WTC11 (cell line): ENCODE results near the gene IL17RA. TPM values are rescaled to one million over a fixed set of nuclear protein-coding genes. Genes with fewer than 3 reads are reported as not detected.

Source experiments
- ATAC-seq: fragments of 200-7000 bp; cut with Tn5 transposase; 2 replicates; pipeline ENCODE4 v1.10.0; 2021; ENCODE audit warnings: mild to moderate bottlenecking, moderate library complexity
- CTCF ChIA-PET: fragments of 300-600 bp; sonication (Branson Sonifier 250); formaldehyde crosslinking; loops from one replicate; lab custom pipeline; 2021; ENCODE audit warnings: antibody characterized with exemption; lab: Charles Lee
- POLR2A ChIA-PET: fragments of 350-600 bp; sonication (Branson Sonifier 250); formaldehyde crosslinking; loops from one replicate; lab custom pipeline; 2021; ENCODE audit warnings: antibody characterized with exemption; lab: Charles Lee
- DNase-seq: peaks from one replicate; pipeline ENCODE4 v3.0.0; 2021; ENCODE audit warnings: low spot score
- H3K27ac Mint-ChIP-seq: 2 replicates; pipeline ENCODE4 v1.8.0; 2021; ENCODE audit warnings: mixed read lengths
- H3K27me3 Mint-ChIP-seq: 2 replicates; pipeline ENCODE4 v1.8.0; 2021; ENCODE audit warnings: low read depth, mild to moderate bottlenecking, moderate library complexity, mixed read lengths
- H3K36me3 Mint-ChIP-seq: 2 replicates; pipeline ENCODE4 v1.8.0; 2021; ENCODE audit warnings: mixed read lengths
- H3K4me1 Mint-ChIP-seq: 2 replicates; pipeline ENCODE4 v1.8.0; 2022; ENCODE audit warnings: mixed read lengths
- H3K4me3 Mint-ChIP-seq: 2 replicates; pipeline ENCODE4 v1.8.0; 2021; ENCODE audit warnings: mild to moderate bottlenecking, moderate library complexity, mixed read lengths
- H3K9me3 Mint-ChIP-seq: 2 replicates; pipeline ENCODE4 v1.8.0; 2021; ENCODE audit warnings: mixed read lengths
- AR ChIP-seq: fragments of 250-450 bp; sonication (Bioruptor Pico); IDR thresholded peaks from 2 replicates; pipeline ENCODE4 v1.9.0; 2021; ENCODE audit warnings: mild to moderate bottlenecking
- CREM ChIP-seq: sonication (generic); formaldehyde crosslinking; IDR thresholded peaks from 2 replicates; pipeline ENCODE4 v1.8.1; 2022; ENCODE audit warnings: mild to moderate bottlenecking, missing genetic modification reagents, moderate library complexity
- CTCF ChIP-seq: fragments of 200-600 bp; IDR thresholded peaks from 2 replicates; pipeline ENCODE4 v1.8.0; 2022; ENCODE audit warnings: antibody characterized with exemption
- JAZF1 ChIP-seq: fragments of 250-450 bp; sonication (Bioruptor Pico); IDR thresholded peaks from 2 replicates; pipeline ENCODE4 v1.9.0; 2021; ENCODE audit warnings: moderate library complexity, mild to moderate bottlenecking, inconsistent platforms
- PRDM15 ChIP-seq: sonication (generic); formaldehyde crosslinking; IDR thresholded peaks from 2 replicates; pipeline ENCODE4 v1.8.0; 2022; ENCODE audit warnings: missing genetic modification reagents
- SMAD3 ChIP-seq: sonication (generic); formaldehyde crosslinking; IDR thresholded peaks from 2 replicates; pipeline ENCODE4 v1.8.0; 2022; ENCODE audit warnings: missing genetic modification reagents, mild to moderate bottlenecking, borderline replicate concordance
- SMAD4 ChIP-seq: sonication (generic); formaldehyde crosslinking; IDR thresholded peaks from 2 replicates; pipeline ENCODE4 v1.8.0; 2022; ENCODE audit warnings: mild to moderate bottlenecking, missing genetic modification reagents
- SOX15 ChIP-seq: fragments of 250-450 bp; sonication (Bioruptor Pico); IDR thresholded peaks from 2 replicates; pipeline ENCODE4 v1.9.0; 2021; ENCODE audit warnings: mild to moderate bottlenecking
- ZMAT4 ChIP-seq: fragments of 250-450 bp; sonication (Bioruptor Pico); IDR thresholded peaks from 2 replicates; pipeline ENCODE4 v1.9.0; 2021; ENCODE audit warnings: mild to moderate bottlenecking
- ZNF138 ChIP-seq: sonication (generic); formaldehyde crosslinking; conservative IDR thresholded peaks from 2 replicates; pipeline ENCODE4 v1.8.1; 2022; ENCODE audit warnings: mild to moderate bottlenecking, moderate library complexity, missing genetic modification reagents
- ZNF263 ChIP-seq: sonication (generic); formaldehyde crosslinking; IDR thresholded peaks from 2 replicates; pipeline ENCODE4 v1.8.1; 2022; ENCODE audit warnings: low read depth, mild to moderate bottlenecking, moderate library complexity, missing genetic modification reagents
- ZNF425 ChIP-seq: fragments of 250-450 bp; sonication (Bioruptor Pico); conservative IDR thresholded peaks from 2 replicates; pipeline ENCODE4 v1.9.0; 2021; ENCODE audit warnings: mild to moderate bottlenecking
- total RNA-seq: library from RNA; stranded (reverse); gene quantifications from 3 replicates; pipeline ENCODE4 v1.2.3, GENCODE V29; 2021

Gene IL17RA
- total RNA-seq, 1 experiment from 2014 or later = 7.9 TPM

- TF ChIP-seq AR = no peak
- TF ChIP-seq ZMAT4 (CRISPR knock-in tag) = no peak
- no peak for TF ChIP-seq PRDM15
- TF ChIP-seq ZNF263 (CRISPR knock-in tag) = no peak
- TF ChIP-seq CTCF = no peak
- no peak for TF ChIP-seq ZNF138 (CRISPR knock-in tag)
Observed at GRCh38 chr22:17157714-17158113, 72.9 kb downstream of the IL17RA start (continued).

- DNase-seq (no peak), ATAC-seq (no peak)
- CTCF ChIA-PET = interaction anchor here (0.6 to 7.9 kb wide), 9 partner anchors 14 to 661 kb away, joined by 3 to 108 read pairs (median 3); partner anchors contain the start of gene TMEM121B
- H3K27me3 Mint-ChIP-seq = peaks cover 5% of the 10 kb centered on the region; the same call in 1 of the 2 replicates
- peaks cover 32% of the 10 kb centered on the region for H3K4me1 Mint-ChIP-seq
- no peaks in the 10 kb centered on the region for H3K9me3 Mint-ChIP-seq
- TF ChIP-seq CREM (CRISPR knock-in tag) (no peak), JAZF1 (CRISPR knock-in tag) (no peak), SOX15 (no peak), SMAD3 (CRISPR knock-in tag) (no peak), ZNF425 (CRISPR knock-in tag) (no peak), SMAD4 (CRISPR knock-in tag) (0 out of 2 replicates have a peak, but pooled peaks have one; percentile 11)
- H3K4me3 Mint-ChIP-seq = peak overlapping the region; percentile 77
- peak overlapping the region; percentile 76 for H3K27ac Mint-ChIP-seq
- POLR2A ChIA-PET = interaction anchor here (0.7 to 1.4 kb wide), 2 partner anchors 13 to 115 kb away, joined by 3 read pairs; no protein-coding TSS in a partner anchor
- peaks cover 4% of the 10 kb centered on the region; the same call in 1 of the 2 replicates for H3K36me3 Mint-ChIP-seq
Observed at GRCh38 chr22:17158176-17158567, 73.4 kb downstream of the IL17RA start.
